OCI-LY1 (cell line): ENCODE results near the gene MYD88.
A peak's percentile ranks its signal among the peaks of the same experiment; 100 is the strongest.
"Not testable (repeated sequence)": the region's sequence is repeated elsewhere in the genome, so short reads cannot be mapped to it uniquely, and the experiment has no call there.

ENCODE experiments used
- H2AFZ ChIP-seq: fragments of 200-600 bp; sonication (generic), shearing (Covaris generic); 2 replicates; pipeline ENCODE4 v1.6.0; 2014; ENCODE audit warnings: antibody characterized with exemption, mild to moderate bottlenecking, low read length
- H3F3A ChIP-seq: fragments of 200-600 bp; sonication (generic), shearing (Covaris generic); 2 replicates; pipeline ENCODE4 v1.6.0; 2014; ENCODE audit warnings: mild to moderate bottlenecking, antibody characterized with exemption, low read length, moderate library complexity; ENCODE audit not compliant: insufficient read depth
- H3K27ac ChIP-seq: fragments of 200-600 bp; sonication (generic); 2 replicates; pipeline ENCODE4 v1.5.1; 2014; ENCODE audit warnings: low read length, mixed run types, mild to moderate bottlenecking, low read depth; ENCODE audit not compliant: poor library complexity, severe bottlenecking
- H3K27me3 ChIP-seq: fragments of 200-600 bp; sonication (generic); 2 replicates; pipeline ENCODE4 v1.6.0; 2014; ENCODE audit warnings: antibody characterized with exemption, mild to moderate bottlenecking, low read length, moderate library complexity; ENCODE audit not compliant: insufficient read depth
- H3K36me3 ChIP-seq: fragments of 200-600 bp; sonication (generic); 2 replicates; pipeline ENCODE4 v1.6.1; 2014; ENCODE audit warnings: mild to moderate bottlenecking, antibody characterized with exemption, low read length, moderate library complexity, mixed read lengths; ENCODE audit not compliant: insufficient read depth
- H3K4me1 ChIP-seq: fragments of 200-600 bp; sonication (generic); 2 replicates; pipeline ENCODE4 v1.5.1; 2014; ENCODE audit warnings: mild to moderate bottlenecking, low read length, moderate library complexity; ENCODE audit not compliant: insufficient read depth, severe bottlenecking
- H3K4me2 ChIP-seq: fragments of 200-600 bp; sonication (generic), shearing (Covaris generic); 2 replicates; pipeline ENCODE4 v1.6.1; 2014; ENCODE audit warnings: low read length
- H3K4me3 ChIP-seq: fragments of 200-600 bp; sonication (generic); 2 replicates; pipeline ENCODE4 v1.5.1; 2014; ENCODE audit warnings: low read length, low read depth, mild to moderate bottlenecking, mixed read lengths; ENCODE audit not compliant: poor library complexity, severe bottlenecking
- H3K79me2 ChIP-seq: fragments of 200-600 bp; shearing (Covaris generic); 2 replicates; pipeline ENCODE4 v1.6.1; 2016; ENCODE audit warnings: mixed run types, low read length, mixed read lengths; ENCODE audit not compliant: insufficient read depth
- H3K9ac ChIP-seq: fragments of 200-600 bp; sonication (generic), shearing (Covaris generic); 2 replicates; pipeline ENCODE4 v1.6.1; 2014; ENCODE audit warnings: mild to moderate bottlenecking, low read length, mixed read lengths
- H3K9me2 ChIP-seq: fragments of 200-600 bp; sonication (generic), shearing (Covaris generic); 2 replicates; pipeline ENCODE4 v1.6.1; 2014; ENCODE audit warnings: low read depth, mild to moderate bottlenecking, low read length, mixed read lengths
- H3K9me3 ChIP-seq: fragments of 200-600 bp; shearing (Covaris generic); 2 replicates; pipeline ENCODE4 v1.6.1; 2014; ENCODE audit warnings: low read length, mixed read lengths
- H4K20me1 ChIP-seq: fragments of 200-600 bp; sonication (generic), shearing (Covaris generic); 2 replicates; pipeline ENCODE4 v1.6.0; 2016; ENCODE audit warnings: mild to moderate bottlenecking, low read length; ENCODE audit not compliant: insufficient read depth
- EZH2 ChIP-seq: fragments of 200-600 bp; sonication (generic), shearing (Covaris generic); IDR thresholded peaks from 2 replicates; pipeline ENCODE4 v1.8.0; 2017; ENCODE audit warnings: borderline replicate concordance, mixed run types, mild to moderate bottlenecking, antibody characterized with exemption, low read length, moderate library complexity, mixed read lengths
- TF ChIP-seq, protein P1 (sequence below): fragments of 200-600 bp; sonication (generic), shearing (Covaris generic); IDR thresholded peaks from 2 replicates; pipeline ENCODE4 v1.5.1; 2017; ENCODE audit warnings: mild to moderate bottlenecking, antibody characterized with exemption, low read length, moderate library complexity, mixed read lengths

MYD88 gene

DNA sequence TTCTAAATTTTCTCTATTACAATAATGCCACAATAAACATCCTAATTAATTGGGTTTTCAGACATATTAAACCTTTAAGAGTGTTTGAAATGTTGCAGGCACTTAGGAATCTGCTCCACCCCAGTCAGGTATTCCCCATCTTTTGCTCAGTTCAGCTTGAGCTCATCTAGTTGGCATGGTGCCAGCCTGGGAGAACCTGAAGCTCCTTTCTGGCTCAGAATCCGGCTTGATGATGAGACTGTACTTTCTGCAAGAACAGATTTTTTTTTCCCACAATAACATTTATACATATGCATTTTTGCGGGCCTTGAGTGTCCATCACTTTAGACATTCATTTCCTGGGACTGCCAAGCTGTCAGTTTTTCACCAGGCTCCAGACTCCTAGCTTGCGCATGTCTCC lies 19.1 kb downstream of the MYD88 start:
- H3K27me3 ChIP-seq = no peaks in the 10 kb centered on the region

DNA sequence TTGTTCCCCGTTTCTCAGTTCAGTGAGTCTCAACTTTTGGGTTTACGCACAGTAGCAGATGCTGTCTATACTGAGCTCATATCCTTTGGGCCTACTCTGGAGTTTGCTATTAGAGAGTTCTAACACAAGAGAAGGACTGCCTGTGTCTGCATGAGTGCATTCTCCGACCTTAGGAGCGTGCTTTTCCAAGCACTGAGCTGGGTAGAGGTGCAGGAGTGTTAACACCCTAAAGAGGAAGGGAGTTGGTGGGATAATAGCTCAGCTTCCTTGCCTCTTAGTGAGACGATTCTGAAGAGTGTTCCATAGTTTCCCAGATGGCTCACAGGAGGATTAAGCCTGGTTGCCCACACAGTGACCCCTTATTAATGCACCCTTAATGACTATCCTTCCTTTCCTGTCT lies 20.0 kb downstream of the MYD88 start:
- Histone ChIP-seq H3K9me3 (no peaks in the 10 kb centered on the region), H3K9ac (no peak overlapping the region), H3K79me2 (no peaks in the 10 kb centered on the region), H3K4me3 (no peak overlapping the region), H3K4me1 (peaks cover 7% of the 10 kb centered on the region), H3K36me3 (no peaks in the 10 kb centered on the region), H3K9me2 (no peaks in the 10 kb centered on the region), H4K20me1 (no peaks in the 10 kb centered on the region), H3K27me3 (no peaks in the 10 kb centered on the region), H3K4me2 (no peak overlapping the region), H3K27ac (no peak overlapping the region), H2AFZ (no peak overlapping the region), H3F3A (no peaks in the 10 kb centered on the region)
- TF ChIP-seq, protein P1, sequence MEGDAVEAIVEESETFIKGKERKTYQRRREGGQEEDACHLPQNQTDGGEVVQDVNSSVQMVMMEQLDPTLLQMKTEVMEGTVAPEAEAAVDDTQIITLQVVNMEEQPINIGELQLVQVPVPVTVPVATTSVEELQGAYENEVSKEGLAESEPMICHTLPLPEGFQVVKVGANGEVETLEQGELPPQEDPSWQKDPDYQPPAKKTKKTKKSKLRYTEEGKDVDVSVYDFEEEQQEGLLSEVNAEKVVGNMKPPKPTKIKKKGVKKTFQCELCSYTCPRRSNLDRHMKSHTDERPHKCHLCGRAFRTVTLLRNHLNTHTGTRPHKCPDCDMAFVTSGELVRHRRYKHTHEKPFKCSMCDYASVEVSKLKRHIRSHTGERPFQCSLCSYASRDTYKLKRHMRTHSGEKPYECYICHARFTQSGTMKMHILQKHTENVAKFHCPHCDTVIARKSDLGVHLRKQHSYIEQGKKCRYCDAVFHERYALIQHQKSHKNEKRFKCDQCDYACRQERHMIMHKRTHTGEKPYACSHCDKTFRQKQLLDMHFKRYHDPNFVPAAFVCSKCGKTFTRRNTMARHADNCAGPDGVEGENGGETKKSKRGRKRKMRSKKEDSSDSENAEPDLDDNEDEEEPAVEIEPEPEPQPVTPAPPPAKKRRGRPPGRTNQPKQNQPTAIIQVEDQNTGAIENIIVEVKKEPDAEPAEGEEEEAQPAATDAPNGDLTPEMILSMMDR = no peak
- no peak for TF ChIP-seq EZH2

More for the DNA sequence above, 19.1 kb downstream of the MYD88 start:
- Histone ChIP-seq H3K9me2 (no peaks in the 10 kb centered on the region), H3K9ac (no peak overlapping the region), H3K4me3 (no peak overlapping the region), H3F3A (no peaks in the 10 kb centered on the region), H3K4me2 (no peak overlapping the region), H3K27ac (no peak overlapping the region), H3K36me3 (no peaks in the 10 kb centered on the region), H3K9me3 (no peaks in the 10 kb centered on the region), H4K20me1 (no peaks in the 10 kb centered on the region), H3K79me2 (no peaks in the 10 kb centered on the region), H3K4me1 (no peaks in the 10 kb centered on the region), H2AFZ (no peak overlapping the region)
- TF ChIP-seq, protein P1 = no peak
- no peak for TF ChIP-seq EZH2

DNA sequence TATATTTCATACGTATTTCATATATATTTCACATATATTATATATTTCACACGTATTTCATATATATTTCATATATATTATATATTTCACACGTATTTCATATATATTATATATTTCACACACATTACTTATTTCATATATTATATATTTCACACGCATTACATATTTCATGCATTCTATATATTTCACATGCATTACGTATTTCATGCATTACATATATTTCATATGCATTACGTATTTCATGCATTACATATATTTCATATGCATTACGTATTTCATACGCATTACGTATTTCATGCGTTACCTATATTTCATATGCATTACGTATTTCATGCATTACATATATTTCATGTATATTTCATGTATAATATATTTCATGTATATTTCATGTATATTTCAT lies 22.2 kb downstream of the MYD88 start:
- not testable (repeated sequence) for H3K27me3 ChIP-seq, H3K79me2 ChIP-seq, H3K4me2 ChIP-seq, H3K9me3 ChIP-seq, H2AFZ ChIP-seq, H3K36me3 ChIP-seq, H3K27ac ChIP-seq, H3K4me3 ChIP-seq, H4K20me1 ChIP-seq, H3K9ac ChIP-seq, H3F3A ChIP-seq, H3K9me2 ChIP-seq
- H3K4me1 ChIP-seq = peaks cover 16% of the 10 kb centered on the region

DNA sequence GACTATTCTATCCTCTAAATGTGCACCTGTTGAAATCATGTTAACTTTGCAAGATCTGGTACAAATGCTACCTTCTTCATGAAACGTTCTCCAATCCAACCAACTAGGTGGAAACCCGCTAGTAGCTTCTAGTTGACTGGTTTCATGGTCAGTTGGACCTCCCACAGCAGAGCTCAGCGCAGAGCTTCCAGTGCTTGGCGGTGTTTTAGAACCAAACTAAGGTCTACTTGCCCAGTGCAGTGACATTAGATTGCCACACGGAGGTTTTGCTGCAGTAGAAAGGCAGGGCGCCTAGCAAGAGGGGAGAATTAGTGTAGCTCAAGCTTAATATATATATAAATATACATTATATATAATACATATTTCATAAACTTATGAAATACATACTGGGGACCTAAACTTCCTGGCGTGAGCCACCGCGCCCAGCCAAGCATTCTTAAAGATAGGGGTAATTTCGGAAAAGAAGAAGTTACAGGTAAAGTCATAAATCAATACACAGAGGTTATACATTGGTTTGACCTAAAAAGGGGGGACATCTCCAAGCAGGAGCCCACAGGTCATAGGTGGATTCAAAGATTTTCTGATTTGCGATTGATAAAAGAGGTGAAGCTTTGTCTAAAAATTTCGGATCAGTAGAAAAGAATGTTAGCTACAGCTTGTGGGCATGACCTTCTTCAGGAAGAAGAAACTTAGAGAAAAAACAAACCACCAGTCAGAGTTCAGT lies 24.8 kb downstream of the MYD88 start:
- TF ChIP-seq, protein P1 = peak; percentile 25; the same call in 1 of the 2 replicates
- TF ChIP-seq EZH2 = no peak
- peak overlapping the region; percentile 7; the same call in 1 of the 2 replicates for H2AFZ ChIP-seq
- peak overlapping the region; percentile 90 for H3K4me3 ChIP-seq
- H3K27me3 ChIP-seq = no peaks in the 10 kb centered on the region
- H3K4me2 ChIP-seq = peak overlapping the region; percentile 79
- peak overlapping the region; percentile 95 for H3K9ac ChIP-seq
- no peaks in the 10 kb centered on the region for H3K36me3 ChIP-seq
- H3K4me1 ChIP-seq = peaks cover 39% of the 10 kb centered on the region
- peaks cover 25% of the 10 kb centered on the region for H3K79me2 ChIP-seq
- no peaks in the 10 kb centered on the region for H3F3A ChIP-seq
- H3K9me2 ChIP-seq = no peaks in the 10 kb centered on the region
- no peaks in the 10 kb centered on the region for H4K20me1 ChIP-seq
- H3K9me3 ChIP-seq = no peaks in the 10 kb centered on the region
- H3K27ac ChIP-seq = peak overlapping the region; percentile 87
